G401.6 (cell line): Measurements from ENCODE around the gene B9D1.

Experiments used
- FAIRE-seq: peaks from 2 replicates; lab custom pipeline; 2012; peaks lifted over from hg19 to GRCh38; lab: Jason Lieb, UNC

Gene B9D1

DNA sequence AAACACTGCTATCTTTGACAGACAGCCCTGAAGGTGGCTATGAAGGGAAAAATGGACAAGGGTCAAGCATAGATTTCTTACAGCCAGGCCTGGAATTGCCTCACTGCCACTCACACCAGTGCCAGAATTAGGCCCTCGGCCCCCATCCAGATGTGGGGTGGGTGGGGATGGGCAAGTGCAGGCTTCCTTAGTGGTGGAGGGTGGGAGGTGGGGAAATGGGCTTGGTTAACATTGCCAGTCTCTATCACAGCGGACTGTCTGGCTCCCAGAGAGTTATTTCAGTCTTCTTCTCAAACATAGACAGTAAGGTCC is 24.9 kb downstream of the B9D1 start:
- FAIRE-seq = no peak

DNA sequence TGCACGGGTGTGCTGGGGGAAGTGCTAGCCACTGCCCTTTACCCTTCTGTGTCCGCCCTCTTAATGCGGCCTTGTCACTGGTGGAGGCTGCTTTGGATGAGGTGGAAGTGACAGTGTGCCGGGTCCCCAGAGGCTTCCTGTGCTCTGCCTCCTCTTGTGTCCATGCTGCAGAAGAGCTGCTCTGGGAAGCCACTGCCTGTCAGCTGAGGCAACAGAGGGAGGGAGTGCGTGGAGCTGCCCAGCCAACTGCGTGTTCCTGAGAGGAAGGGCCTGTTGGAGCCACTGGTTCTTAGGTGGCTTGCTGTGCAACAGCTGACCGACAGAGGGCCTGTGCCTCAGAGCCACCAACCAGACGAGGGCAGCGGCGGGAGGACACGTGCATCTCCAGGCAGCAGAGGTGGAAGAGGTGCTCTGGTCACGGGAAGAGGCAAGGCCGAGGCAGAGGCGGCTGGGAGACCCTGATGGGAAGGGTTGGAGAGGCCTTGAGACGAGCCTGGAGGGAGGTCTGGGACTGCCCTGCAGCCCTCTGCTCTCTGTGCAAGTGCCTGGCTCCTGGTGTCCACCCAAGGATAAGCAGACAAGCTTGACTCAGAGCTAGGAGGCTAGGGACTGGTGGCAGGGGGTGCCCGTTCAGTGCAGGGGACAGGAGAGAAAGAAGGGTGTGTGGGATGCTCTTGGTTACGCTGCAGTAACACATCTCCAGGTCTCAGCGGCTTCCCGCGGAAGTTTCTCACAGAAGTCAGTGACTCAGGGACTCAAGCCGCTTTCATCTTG is 25.4 kb downstream of the B9D1 start:
- no peak for FAIRE-seq

DNA sequence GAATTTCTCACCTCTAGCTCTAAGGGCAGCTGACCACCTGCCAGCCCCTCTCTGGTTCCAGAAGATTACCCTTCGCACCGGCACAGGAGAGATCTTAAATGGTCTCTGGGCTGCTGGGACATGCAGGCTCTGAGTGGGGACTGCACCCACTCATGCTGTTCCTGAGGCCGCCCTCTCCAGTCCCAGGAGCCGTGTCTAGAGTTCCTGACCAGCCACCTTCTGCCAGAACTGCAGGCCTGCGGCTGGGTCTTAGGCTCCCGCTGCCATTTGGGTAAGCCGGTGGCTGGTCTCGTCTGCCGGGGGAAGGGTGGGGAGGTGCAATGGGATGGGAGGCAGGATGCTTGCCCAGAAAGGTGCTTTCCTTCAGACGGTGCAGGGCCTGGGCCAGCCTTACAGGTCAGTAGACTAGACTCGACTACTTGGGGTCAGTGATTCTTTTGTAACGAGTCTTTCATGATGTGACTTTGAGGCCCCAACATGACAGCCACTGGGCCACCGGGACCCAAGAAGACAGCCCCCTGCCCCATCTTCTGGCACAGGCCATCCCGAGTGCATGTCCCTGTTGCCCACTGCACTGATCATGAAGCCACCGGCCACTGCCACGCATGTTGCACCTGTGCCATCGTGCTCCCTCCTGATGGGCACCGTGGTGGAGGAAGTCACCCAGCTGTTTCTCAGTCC is 26.4 kb downstream of the B9D1 start:
- no peak for FAIRE-seq

DNA sequence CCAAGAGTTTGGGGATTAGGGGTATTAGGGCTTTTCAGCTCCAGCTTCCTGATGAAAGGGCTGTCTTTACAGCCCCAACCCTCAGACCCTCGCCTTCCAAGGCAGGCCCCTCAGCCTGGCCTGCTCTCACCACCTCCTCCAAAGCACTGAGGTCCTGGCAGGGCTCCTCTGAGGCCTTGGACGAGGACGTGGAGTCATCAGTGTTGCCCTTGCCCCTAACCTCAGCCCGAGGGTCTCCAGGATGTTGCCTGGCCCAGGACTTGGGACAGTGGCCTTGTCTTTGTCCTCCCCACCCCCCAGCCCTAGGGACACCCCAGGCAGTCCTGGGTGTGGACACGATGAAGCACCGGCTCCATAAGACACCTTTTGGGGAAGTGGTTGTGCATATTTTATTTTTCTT is 28.2 kb downstream of the B9D1 start:
- no peak for FAIRE-seq

DNA sequence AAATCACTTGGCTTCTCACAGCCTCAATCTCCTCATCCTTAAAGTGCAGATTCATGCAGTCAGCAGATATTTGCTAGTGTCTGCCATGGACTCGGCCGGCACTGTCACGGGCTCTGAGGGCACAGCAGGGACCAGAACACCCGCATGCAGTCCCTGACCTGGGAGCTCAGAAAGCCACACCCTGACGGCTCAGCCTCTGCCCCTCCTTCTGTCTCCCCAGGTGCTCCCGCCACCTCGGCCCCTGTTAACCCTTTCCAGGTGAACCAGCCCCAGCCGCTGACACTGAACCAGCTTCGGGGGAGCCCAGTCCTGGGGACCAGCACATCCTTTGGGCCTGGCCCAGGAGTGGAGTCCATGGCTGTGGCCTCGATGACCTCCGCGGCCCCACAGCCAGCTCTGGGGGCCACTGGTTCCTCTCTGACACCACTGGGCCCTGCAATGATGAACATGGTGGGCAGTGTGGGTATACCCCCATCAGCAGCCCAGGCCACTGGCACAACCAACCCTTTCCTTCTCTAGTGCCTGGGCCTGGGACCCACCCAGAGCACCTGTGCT is 28.7 kb downstream of the B9D1 start:
- FAIRE-seq = no peak

DNA sequence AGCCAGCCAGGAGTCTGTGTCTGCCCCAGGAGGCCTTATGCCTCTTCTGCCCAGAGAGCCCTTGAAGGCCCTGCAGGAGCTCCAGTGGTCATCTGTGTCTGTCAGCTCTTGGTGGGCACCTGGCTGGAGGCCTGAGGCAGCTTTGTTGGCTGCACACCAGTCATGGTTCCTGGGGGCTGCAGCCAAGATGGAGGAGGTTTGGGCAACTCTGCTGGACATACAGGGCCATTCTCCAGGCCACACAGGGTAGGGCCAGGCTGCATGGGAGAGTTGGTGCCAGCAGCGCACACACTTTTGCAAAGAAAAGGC is 29.4 kb downstream of the B9D1 start:
- no peak for FAIRE-seq

DNA sequence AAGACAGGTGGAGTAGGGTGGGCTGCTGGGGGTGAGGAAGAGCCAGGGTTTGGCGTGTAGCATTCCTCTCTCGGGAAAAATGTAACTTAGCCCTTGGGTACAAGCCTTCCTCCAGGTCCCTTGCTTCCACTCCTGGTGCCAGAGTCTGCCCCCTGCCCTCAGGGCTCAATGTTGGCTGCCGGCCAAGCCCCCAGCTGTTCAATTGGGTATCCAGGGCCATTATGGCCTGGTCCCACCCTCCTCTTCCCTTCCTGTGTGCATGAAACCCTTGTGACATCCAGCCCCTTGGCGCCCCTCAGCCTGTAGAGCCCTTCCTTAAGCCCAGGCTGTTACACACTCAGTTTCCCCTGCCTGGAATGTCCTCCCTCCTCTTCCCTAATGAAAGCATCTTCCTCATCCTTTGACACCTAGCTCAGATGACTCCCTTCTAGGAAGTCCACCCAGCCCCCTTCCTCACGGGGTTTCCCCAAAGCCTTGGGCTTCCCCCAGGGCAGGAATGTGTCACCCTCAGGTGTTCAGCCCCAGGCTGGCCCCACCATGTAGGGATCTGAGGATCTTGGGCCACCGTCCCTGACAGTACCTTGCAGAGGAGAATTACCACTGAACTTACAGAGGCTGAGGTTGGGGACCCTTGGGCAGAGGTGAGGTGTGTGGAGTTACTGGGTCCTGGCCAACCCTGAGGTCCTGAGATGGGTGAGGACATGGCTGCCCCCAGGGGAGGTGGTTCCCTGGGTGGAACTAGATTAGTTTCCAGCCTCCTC is 30.0 kb downstream of the B9D1 start:
- no peak for FAIRE-seq

DNA sequence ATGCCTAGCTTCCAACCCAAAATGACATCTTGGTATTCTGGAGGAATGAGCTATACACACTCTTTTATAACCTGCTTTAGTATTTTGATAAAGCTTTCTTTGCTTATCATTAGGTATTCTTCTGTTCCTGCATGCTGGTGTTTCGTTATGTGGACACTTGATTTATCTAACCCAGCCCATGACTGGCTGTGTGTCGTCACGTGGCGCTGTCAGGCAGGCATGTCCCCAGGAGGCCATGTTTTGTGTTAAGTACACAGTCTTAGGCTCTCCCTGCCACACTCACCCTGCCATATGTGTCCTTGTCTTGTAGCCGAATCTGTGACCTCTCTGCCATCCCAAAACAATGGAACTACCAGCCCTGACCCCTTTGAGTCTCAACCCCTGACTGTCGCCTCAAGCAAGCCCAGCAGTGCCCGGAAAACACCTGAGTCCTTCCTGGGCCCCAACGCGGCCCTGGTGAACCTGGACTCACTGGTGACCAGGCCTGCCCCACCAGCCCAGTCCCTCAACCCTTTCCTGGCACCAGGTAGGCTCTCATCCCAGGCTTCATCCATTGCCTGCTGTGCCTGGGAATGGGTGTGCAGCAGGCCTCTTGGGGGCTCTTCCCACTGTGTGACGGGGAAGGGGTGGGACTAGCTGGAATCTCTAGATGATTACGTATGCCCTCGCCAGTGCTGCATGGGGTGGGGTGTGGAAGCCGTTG is 30.8 kb downstream of the B9D1 start:
- no peak for FAIRE-seq

DNA sequence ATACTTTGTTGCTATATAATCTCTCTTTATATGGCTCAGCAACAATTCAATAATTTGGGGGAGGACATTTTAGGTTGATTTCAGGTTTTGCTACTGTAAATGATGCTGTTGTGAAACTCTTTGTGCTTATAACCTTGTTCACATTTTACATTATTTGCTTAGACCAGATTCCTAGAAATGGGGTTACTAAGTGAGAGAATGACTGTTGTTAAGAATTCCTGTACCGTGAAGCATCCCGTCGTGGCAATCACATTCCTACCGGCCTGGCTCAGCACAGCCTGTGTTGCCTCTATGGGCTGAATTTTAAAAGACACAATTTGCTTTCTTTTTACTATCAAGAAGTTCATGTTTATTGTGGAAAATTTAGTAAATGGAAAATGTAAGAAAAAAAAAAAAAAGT is 31.4 kb downstream of the B9D1 start:
- no peak for FAIRE-seq

DNA sequence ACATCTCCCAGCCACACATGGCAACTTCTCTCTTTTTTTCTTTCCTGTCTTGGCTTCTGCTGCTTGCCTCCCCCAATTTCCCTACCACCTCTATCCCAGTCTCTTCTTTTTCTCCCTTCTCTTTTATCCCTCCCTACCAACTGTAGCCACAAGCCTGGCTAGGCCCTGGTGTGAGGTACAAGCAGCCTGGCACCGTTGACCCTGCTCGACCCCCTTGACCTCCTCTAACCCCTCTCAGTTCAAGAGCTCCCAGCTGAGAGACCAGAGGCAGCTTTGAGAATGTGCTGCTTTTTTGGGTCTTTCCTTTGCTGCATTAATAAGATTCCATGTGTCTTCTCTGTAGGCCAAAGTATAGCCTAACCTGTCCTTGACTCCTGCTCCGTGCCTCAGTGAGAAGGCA is 32.3 kb downstream of the B9D1 start:
- no peak for FAIRE-seq

DNA sequence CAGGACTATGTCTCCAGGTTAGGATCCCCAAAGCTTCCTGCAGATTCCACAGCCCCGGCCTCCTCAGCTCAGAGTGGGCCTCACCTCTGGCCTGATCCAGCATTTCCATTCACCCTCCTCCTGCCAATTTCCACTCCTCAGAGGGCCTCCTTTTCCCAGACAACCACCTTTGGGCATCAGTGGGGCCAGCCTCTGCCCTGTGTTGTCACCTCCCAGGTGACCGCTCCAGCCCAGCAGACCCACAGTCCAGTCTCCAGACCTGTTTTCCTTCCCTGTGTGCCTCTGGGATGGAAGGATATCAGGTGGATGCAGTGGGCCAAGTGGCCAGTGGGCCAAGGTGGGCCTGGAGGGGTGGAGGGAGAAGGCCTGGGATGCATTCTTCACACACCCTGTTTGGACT is 32.7 kb downstream of the B9D1 start:
- no peak for FAIRE-seq

DNA sequence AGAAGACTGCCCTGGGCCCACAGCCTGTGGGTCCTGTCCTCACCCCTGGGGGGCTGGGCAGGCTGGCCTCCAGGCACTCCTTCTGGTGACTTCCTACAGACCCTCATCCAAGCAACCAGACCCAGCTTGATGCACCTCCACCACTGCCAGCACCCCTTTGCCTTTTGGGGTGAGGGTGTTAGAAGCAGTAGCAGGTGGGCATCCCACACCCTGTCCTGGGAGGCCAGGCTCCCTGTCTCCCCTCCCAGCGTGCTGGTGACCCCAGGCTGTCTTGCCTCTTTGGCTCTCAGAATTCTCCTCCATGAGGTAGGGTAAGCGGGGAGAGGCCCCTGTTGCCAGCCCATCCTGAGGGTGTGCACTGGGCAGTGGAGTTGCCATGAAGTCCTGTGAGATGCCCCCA is 33.4 kb downstream of the B9D1 start:
- no peak for FAIRE-seq

DNA sequence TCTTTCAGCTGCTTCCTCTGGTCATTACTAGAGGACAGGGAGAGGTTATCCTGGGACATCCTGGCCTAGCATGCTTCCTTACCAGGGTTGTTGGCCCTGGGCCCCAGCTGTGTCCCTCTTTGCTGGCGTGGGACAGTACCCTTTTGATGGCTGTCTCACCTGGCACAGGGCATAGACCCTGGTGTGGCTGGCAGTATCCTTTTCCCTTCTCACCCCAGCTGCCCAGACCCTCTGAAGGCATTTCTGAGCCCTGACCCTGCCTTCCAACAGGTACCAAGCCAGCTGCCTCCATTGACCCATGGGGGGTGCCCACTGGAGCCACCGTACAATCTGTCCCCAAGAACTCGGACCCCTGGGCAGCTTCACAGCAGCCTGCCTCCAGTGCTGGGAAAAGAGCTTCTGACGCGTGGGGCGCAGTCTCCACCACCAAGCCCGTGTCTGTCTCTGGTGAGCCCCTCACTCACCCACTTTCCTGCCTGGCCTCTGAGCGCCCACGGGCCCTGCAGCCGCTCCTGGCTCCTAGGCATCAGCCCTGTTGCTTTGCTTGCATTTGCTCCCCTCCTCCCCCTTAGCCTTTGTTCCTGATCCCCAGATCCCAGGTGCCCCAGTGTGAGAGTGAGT is 34.0 kb downstream of the B9D1 start:
- no peak for FAIRE-seq

DNA sequence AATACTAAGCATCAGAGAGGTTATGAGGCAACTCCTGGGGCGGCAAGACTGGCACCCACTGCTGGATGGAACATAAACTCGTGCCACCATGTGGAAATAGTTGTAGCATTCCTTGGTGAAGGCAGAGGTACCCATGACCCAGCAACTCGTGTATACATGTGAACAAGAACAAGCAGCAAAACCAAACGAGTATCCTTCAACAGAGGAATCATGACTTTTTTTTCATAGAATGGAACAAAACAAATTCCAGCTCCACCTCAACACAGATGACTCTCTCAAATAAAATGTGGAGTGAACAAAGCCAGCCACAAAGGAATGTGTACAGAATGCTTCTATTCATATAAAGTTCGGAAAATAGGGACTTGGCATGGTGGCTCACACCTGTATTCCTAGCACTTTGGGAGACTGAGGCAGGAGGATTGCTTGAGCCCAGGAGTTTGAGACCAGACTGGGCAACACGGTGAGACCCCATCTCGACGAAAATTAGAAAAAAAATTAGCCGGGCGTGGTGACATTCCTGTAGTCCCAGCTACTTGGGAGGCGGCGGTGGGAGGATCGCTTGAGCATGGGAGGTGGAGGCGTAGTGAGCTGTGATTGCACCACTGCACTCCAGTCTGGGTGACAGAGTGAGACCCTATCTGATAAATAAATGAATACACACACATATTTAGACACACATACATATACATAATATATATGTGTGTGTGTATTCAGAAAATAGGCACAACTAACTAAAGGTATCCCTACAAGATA is 35.3 kb downstream of the B9D1 start:
- no peak for FAIRE-seq

DNA sequence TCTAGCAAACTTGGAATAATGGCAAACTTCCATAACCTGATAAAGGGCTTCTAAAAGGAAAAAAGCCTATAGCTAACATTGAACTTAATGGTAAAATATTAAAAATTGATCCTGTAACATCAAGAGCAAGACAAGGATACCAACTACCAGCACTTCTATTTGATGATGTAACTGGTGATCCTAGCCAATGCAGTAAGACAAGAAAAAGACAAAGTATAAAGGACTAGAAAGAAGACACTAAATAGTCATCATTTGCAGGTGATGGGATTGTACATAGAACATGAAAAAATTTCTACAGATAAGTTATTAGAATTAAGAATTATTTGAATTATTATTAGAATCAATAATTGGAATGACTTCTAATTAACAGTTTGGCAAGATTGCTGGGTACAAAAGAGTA is 37.0 kb downstream of the B9D1 start:
- no peak for FAIRE-seq

DNA sequence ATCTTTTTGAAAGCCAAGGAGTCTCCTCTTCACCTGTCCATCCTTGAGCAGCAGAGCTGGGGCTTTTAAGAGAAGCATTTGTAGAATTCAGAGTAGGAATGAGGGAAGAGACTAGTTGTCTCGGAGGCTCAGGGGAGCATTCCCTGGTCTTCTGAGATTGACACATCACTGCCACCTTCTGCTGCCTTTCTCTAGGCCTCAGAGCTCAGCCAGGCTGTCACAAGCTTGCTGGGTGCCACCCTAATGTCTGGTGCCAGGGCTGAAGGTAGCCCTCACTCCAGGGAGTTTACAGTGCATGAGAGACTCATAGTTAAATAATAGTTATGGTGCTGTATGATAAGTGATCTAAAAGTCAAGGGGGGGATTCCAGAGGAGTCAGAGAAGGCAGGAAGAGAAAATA is 39.7 kb downstream of the B9D1 start:
- no peak for FAIRE-seq

DNA sequence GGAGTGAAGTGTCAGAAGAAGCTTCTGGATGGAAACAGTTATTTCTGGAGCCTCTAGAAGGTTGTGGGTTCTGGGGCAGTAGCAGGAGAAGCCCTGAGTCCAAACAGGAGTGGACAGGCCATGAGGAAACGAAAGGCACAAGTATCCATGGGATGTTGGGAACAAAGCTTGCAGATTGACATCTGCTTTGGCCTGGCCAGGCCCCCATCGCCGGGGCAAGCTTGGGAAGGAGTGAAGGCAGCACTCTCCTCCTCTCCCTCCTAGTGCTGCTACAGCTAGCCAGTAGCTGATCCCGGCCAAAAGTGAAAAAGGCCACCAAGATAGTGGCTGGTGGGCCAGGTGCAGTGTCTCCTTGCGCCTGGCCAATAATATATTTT is 40.4 kb downstream of the B9D1 start:
- no peak for FAIRE-seq

DNA sequence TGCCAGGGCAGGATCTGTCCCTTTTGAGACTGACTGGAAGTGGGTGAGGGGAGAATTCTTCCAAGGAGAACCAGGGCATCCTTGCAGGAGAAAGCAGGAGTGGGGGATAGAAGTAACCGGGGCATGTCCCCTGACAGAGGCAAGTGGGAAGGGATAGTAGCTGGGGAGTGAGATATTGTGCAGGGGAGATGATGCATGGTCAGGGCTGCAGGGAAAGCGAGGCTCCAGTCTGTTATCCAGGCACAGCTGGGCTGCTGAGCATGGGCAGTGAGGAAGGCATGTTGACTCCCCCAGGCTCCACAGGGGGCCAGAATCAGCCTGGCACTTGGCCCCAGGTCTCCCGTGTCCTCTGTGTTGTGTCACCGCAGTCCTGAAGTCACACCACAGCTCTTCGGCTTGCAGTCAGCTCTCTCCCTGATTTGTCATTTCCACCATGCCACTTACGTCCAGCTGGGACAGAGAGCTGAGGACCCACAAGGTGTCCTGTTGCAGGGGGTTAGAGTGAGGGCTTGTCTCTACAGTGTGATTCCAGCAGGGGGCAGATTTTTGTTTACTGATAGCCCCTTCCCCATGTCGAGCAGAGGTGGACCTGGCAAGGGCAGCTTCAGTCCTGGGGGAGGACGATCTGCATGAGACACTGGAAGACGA is 40.9 kb downstream of the B9D1 start:
- no peak for FAIRE-seq

DNA sequence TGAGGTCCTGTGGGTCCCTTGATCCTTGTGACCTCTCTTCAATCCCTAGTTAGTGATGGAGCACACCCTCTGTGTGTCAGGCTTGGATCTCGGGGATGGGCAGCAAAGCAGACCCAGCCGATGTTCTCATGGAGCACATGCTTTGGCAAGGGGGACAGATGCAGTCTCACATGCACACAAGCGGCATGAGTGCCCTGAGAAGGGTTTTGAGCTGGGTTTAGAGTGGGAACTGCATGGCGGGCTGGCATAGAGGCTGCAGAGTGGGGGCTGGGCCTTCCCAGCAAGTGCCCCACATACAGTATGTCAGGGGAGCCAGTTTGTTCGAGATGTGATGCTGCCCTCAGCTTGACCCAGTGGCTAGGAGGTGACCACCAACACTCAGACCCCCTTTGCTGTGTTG is 41.6 kb downstream of the B9D1 start:
- no peak for FAIRE-seq

DNA sequence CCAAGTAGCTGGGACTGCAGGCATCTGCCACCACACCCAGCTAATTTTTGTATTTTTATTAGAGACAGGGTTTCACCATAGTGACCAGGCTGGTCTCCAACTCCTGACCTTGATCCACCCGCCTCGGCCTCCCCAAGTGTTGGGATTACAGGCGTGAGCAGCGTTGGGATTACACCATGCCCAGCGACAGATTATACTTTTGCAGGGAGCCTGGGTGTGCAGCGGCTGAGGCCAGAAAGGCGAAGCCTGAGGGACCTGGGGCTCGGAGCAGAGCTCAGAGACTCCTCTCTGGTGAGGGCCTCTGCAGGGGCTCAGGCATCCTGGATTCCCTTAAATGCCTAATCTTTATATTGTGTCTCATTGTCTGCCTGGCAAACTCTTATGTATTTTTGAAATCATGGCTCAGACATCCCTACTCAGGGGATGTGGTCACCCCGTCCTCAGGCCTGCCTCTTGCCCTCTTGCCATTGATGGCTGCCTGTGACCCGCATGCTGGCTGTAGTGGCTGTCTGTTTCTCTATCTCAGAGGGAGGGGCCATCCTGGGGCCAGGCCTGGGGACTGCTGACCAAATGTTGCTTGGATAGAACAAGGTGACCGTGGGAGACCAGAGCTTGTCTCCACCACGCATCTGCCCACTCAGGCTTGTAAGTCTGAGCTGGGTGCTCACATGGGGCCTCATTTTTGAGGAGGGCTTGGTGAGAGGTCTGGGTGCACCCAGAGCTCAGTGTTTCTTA is 42.6 kb downstream of the B9D1 start:
- FAIRE-seq = no peak

DNA sequence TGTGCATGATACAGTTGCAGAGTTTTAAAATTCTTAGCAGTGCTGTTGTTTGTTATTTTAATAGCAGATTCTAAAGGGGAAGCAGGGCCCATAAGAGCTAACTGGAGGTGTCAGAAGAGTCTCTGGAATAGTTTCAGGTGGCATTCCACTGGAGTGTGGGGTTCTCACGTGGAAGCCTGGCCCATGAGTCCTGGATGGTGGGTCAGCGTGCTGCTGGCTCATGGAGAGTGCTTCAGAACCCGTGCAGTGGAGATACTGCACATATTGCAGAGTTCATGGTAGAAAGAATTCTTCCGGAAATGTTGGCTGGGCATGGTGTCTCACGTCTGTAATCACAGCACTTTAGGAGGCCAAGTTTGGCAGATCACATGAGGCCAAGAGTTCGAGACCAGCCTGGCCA is 43.9 kb downstream of the B9D1 start:
- FAIRE-seq = no peak
